CD4-positive, alpha-beta T cell (primary cell): ENCODE measurements around the gene CDK14. TPM values are rescaled to one million over a fixed set of nuclear protein-coding genes. Genes with fewer than 3 reads are reported as not detected.
A peak's percentile ranks its signal among the peaks of the same experiment; 100 is the strongest.

ENCODE experiments used
- ATAC-seq: fragments of 200-7000 bp; cut with Tn5 transposase; one replicate; pipeline ENCODE4 v1.10.0; 2022; ENCODE audit warnings: mild to moderate bottlenecking; ENCODE audit not compliant: poor library complexity
- CTCF ChIA-PET: fragments of 350-600 bp; sonication (Branson Sonifier 250); formaldehyde crosslinking; loops from one replicate; lab custom pipeline; 2021; ENCODE audit warnings: antibody characterized with exemption, inconsistent platforms; lab: Charles Lee
- POLR2A ChIA-PET: fragments of 350-600 bp; sonication (Branson Sonifier 250); formaldehyde crosslinking; loops from one replicate; lab custom pipeline; 2021; ENCODE audit warnings: antibody characterized with exemption, inconsistent platforms; lab: Charles Lee
- DNase-seq, 14 experiments: peaks; one replicate each; pipeline ENCODE4 v3.0.0-alpha.2; 2013 to 2020; ENCODE audit warnings: mixed read lengths in 2 of 14
- H3K27ac ChIP-seq, 2 donors: one replicate each; pipeline versions ENCODE4 v1.5.1 to v1.7.0; 2013; ENCODE audit warnings: low read length in 2 of 2, low read depth in 1 of 2, mild to moderate bottlenecking in 1 of 2
- H3K27me3 ChIP-seq, 2 experiments: 1 replicate in 1 of 2; 2 replicates in 1 of 2; pipeline versions ENCODE4 v1.6.1 to v1.7.0; 2013; ENCODE audit warnings: low read length in 2 of 2, control low read depth in 1 of 2, mild to moderate bottlenecking in 1 of 2, moderate library complexity in 1 of 2; ENCODE audit not compliant: insufficient read depth in 2 of 2, control insufficient read depth in 1 of 2
- H3K36me3 ChIP-seq: one replicate; pipeline ENCODE4 v1.6.1; 2013; ENCODE audit warnings: low read length, control low read depth; ENCODE audit not compliant: insufficient read depth
- H3K4me1 ChIP-seq: one replicate; pipeline ENCODE4 v1.6.1; 2013; ENCODE audit warnings: low read length, control low read depth; ENCODE audit not compliant: insufficient read depth
- H3K4me3 ChIP-seq: one replicate; pipeline ENCODE4 v1.5.1; 2013; ENCODE audit warnings: mild to moderate bottlenecking, low read length, moderate library complexity
- H3K9me3 ChIP-seq, 2 experiments: 1 replicate in 1 of 2; 2 replicates in 1 of 2; pipeline versions ENCODE4 v1.6.1 to v1.7.0; 2013; ENCODE audit warnings: low read length in 2 of 2, mild to moderate bottlenecking in 2 of 2, control low read depth in 1 of 2, moderate library complexity in 1 of 2; ENCODE audit not compliant: control insufficient read depth in 1 of 2, insufficient read depth in 1 of 2
- H3K27ac Mint-ChIP-seq: one replicate; pipeline ENCODE4 v1.8.0; 2020; ENCODE audit warnings: mixed read lengths
- H3K27me3 Mint-ChIP-seq: one replicate; pipeline ENCODE4 v1.8.0; 2021; ENCODE audit warnings: mixed read lengths
- H3K36me3 Mint-ChIP-seq: one replicate; pipeline ENCODE4 v1.8.0; 2021; ENCODE audit warnings: low read depth, mixed read lengths
- H3K4me1 Mint-ChIP-seq: one replicate; pipeline ENCODE4 v1.8.0; 2021; ENCODE audit warnings: low read depth, mixed read lengths
- H3K4me3 Mint-ChIP-seq: one replicate; pipeline ENCODE4 v1.8.0; 2020; ENCODE audit warnings: mild to moderate bottlenecking, mixed read lengths
- H3K9me3 Mint-ChIP-seq: one replicate; pipeline ENCODE4 v1.8.0; 2020; ENCODE audit warnings: mixed read lengths
- intact Hi-C, 2 experiments: fragments of 100-400 bp; cut with DNase I in 1 of 2; cut with micrococcal nuclease in 1 of 2; formaldehyde crosslinking; loops; one replicate each; pipeline versions ENCODE4 v1.15.1 to v1.9.0; 2023 to 2025; cut with DNase I, micrococcal nuclease
- total RNA-seq, 174 experiments: library from RNA in 2 of 174; stranded (reverse) in 2 of 174; gene quantifications; one replicate each; pipeline ENCODE4 v1.2.3 and lab custom pipeline; 2021 to 2026
- TF ChIP-seq, protein P1 (sequence below): fragments of 200-600 bp; IDR thresholded peaks from one replicate; pipeline ENCODE4 v1.8.0; 2022; ENCODE audit warnings: antibody characterized with exemption, mild to moderate bottlenecking

CDK14 gene
- total RNA-seq, 2 experiments from 2014 or later = 0.45 to 0.47 TPM

DNA sequence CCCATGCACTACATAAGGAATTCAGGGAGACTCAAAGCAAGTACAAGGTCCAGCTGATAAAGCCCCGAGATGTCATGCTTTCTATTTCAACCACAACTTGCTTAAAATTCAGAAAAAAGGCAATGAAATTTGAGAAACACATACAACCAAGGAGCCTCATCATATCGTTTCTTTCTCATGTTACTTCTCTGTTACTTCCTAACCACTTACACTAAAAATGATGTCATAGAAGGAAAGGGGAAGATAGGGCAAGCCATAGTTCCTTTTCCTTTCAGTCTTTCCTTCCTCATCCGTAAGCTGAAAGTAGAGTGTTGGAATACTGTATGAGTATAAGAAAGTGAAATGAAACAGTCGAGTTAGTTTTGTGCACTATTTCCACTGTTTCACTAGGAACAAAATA, 27.9 kb upstream of the CDK14 start:
- peaks cover 0 to 5% of the 10 kb centered on the region in 2 experiments for H3K9me3 ChIP-seq
- no peak overlapping the region for H3K4me3 Mint-ChIP-seq
- ChIA-PET CTCF (no interaction called here), POLR2A (no interaction called here)
- H3K27me3 Mint-ChIP-seq = peaks cover 3% of the 10 kb centered on the region
- H3K27ac Mint-ChIP-seq = no peak overlapping the region
- H3K4me1 Mint-ChIP-seq = no peaks in the 10 kb centered on the region
- intact Hi-C loops = no loop called here
- peak in 3 of 14 experiments; percentile 3 to 37 (median 22) for DNase-seq
- H3K4me3 ChIP-seq = no peak overlapping the region
- H3K36me3 ChIP-seq = no peaks in the 10 kb centered on the region
- H3K4me1 ChIP-seq = no peaks in the 10 kb centered on the region
- TF ChIP-seq, protein P1, sequence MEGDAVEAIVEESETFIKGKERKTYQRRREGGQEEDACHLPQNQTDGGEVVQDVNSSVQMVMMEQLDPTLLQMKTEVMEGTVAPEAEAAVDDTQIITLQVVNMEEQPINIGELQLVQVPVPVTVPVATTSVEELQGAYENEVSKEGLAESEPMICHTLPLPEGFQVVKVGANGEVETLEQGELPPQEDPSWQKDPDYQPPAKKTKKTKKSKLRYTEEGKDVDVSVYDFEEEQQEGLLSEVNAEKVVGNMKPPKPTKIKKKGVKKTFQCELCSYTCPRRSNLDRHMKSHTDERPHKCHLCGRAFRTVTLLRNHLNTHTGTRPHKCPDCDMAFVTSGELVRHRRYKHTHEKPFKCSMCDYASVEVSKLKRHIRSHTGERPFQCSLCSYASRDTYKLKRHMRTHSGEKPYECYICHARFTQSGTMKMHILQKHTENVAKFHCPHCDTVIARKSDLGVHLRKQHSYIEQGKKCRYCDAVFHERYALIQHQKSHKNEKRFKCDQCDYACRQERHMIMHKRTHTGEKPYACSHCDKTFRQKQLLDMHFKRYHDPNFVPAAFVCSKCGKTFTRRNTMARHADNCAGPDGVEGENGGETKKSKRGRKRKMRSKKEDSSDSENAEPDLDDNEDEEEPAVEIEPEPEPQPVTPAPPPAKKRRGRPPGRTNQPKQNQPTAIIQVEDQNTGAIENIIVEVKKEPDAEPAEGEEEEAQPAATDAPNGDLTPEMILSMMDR = no peak
- no peaks in the 10 kb centered on the region for H3K36me3 Mint-ChIP-seq
- peaks cover 6% of the 10 kb centered on the region for H3K9me3 Mint-ChIP-seq
- no peak for ATAC-seq
- H3K27ac ChIP-seq = no peak overlapping the region
- H3K27me3 ChIP-seq = no peaks in the 10 kb centered on the region

- no peak overlapping the region for H3K27ac ChIP-seq
- Mint-ChIP-seq H3K4me3 (no peak overlapping the region), H3K27me3 (peaks cover 3% of the 10 kb centered on the region), H3K36me3 (no peaks in the 10 kb centered on the region), H3K9me3 (peaks cover 6% of the 10 kb centered on the region), H3K4me1 (no peaks in the 10 kb centered on the region), H3K27ac (no peak overlapping the region)
- no peak for ATAC-seq
- H3K9me3 ChIP-seq = peaks cover 0 to 5% of the 10 kb centered on the region in 2 experiments
- TF ChIP-seq, protein P1 = no peak
- H3K4me1 ChIP-seq = no peaks in the 10 kb centered on the region
- no peak overlapping the region for H3K4me3 ChIP-seq
- ChIA-PET CTCF (interaction anchor here (0.6 kb wide), 1 partner anchor 1929 kb away, joined by 3 read pairs; no protein-coding TSS in a partner anchor), POLR2A (no interaction called here)
- intact Hi-C loops = no loop called here
- DNase-seq = no peak
- H3K36me3 ChIP-seq = no peaks in the 10 kb centered on the region
- H3K27me3 ChIP-seq = no peaks in the 10 kb centered on the region
Measured at GRCh38 chr7:90569368-90569767, 26.8 kb upstream of the CDK14 start.

DNA sequence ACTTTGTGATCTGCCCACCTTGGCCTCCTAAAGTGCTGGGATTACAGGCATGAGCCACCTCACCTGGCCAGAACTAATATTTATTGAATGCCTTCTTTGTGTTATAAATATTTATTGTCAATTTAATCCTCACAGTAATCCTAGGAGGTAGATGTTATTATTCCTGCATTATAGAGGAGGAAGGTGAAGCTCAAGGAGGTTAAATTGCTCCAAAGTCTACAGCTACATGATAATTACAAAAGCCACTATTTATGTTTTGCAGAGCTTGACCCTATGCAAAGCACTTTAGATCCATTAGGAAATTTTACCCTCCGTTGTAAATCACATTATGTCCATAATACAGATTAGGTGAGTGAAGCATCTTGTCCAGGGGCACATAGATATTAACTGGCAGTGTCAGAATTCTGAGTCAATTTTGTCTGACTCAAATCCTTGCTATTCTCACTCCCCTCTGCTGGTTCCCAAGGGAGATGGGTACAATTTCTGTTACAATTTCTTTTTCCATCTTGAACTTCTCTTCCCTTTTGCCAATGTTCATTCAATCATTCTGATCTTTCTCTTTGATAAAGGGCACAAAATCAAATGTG, 25.7 kb upstream of the CDK14 start:
- H3K27me3 Mint-ChIP-seq = peaks cover 3% of the 10 kb centered on the region
- no peaks in the 10 kb centered on the region for H3K36me3 Mint-ChIP-seq
- DNase-seq = no peak
- Histone ChIP-seq H3K36me3 (no peaks in the 10 kb centered on the region), H3K9me3 (peaks cover 0 to 5% of the 10 kb centered on the region in 2 experiments), H3K27me3 (no peaks in the 10 kb centered on the region), H3K4me1 (no peaks in the 10 kb centered on the region), H3K4me3 (no peak overlapping the region), H3K27ac (no peak overlapping the region)
- ChIA-PET CTCF (no interaction called here), POLR2A (no interaction called here)
- intact Hi-C loops = no loop called here
- H3K9me3 Mint-ChIP-seq = peaks cover 6% of the 10 kb centered on the region
- H3K4me3 Mint-ChIP-seq = no peak overlapping the region
- no peak overlapping the region for H3K27ac Mint-ChIP-seq
- H3K4me1 Mint-ChIP-seq = no peaks in the 10 kb centered on the region
- no peak for ATAC-seq
- TF ChIP-seq, protein P1 = no peak
